GM12878 (cell line): Measurements from ENCODE around the gene COPZ2. TPM values are rescaled to one million over a fixed set of nuclear protein-coding genes. Genes with fewer than 3 reads are reported as not detected.
A peak's percentile ranks its signal among the peaks of the same experiment; 100 is the strongest.

ENCODE experiments used
- ATAC-seq: fragments of 200-7000 bp; cut with Tn5 transposase; 3 replicates; pipeline ENCODE4 v1.9.1; 2020; ENCODE audit warnings: mild to moderate bottlenecking, moderate library complexity
- BruUV-seq: library from RNA; stranded (reverse); fragments of 400-500 nt; replicated peaks from 2 replicates; lab custom pipeline; 2021; lab: Mats Ljungman, UMichigan
- CTCF ChIA-PET: fragments of 300-600 bp; sonication (Branson Sonifier 250); formaldehyde crosslinking; extraction: SDS; loops from one replicate; lab custom pipeline; 2021; ENCODE audit warnings: inconsistent platforms; lab: Yijun Ruan, JAX
- POLR2A ChIA-PET: fragments of 350-600 bp; formaldehyde crosslinking; extraction: SDS; loops from one replicate; lab custom pipeline; 2021; ENCODE audit warnings: inconsistent platforms; lab: Charles Lee
- RAD21 ChIA-PET: fragments of 300-600 bp; sonication (Branson Sonifier 250); formaldehyde crosslinking; loops from one replicate; lab custom pipeline; 2023; ENCODE audit warnings: antibody characterized with exemption; ENCODE audit not compliant: unreplicated experiment; lab: Charles Lee
- SMC1A ChIA-PET: fragments of 300-600 bp; sonication (Branson Sonifier 250); formaldehyde crosslinking; loops from one replicate; lab custom pipeline; 2023; ENCODE audit not compliant: unreplicated experiment, uncharacterized antibody; lab: Charles Lee
- DNase-seq: peaks from one replicate; pipeline ENCODE4 v3.0.0-alpha.2; 2011; ENCODE audit warnings: low read depth, low spot score
- FAIRE-seq: peaks from 3 replicates; lab custom pipeline; 2011; peaks lifted over from hg19 to GRCh38; lab: Jason Lieb, UNC
- H2AFZ ChIP-seq: 2 replicates; pipeline ENCODE4 v1.6.0; 2011; ENCODE audit warnings: low read depth, low read length, control low read depth; ENCODE audit not compliant: control insufficient read depth
- H3K27ac ChIP-seq: 2 replicates; pipeline ENCODE4 v1.5.1; 2011; ENCODE audit warnings: control low read depth; ENCODE audit not compliant: control insufficient read depth, insufficient read depth
- H3K27me3 ChIP-seq, 2 experiments: replicated peaks in 1 of 2; 2 replicates each; pipeline versions ENCODE4 v1.6.0 to v1.6.1; 2011; ENCODE audit warnings: low read length in 1 of 2; ENCODE audit not compliant: control insufficient read depth in 2 of 2, insufficient read depth in 2 of 2
- H3K36me3 ChIP-seq, 2 experiments: 2 replicates each; pipeline ENCODE4 v1.5.1; 2011; ENCODE audit warnings: low read length in 1 of 2; ENCODE audit not compliant: control insufficient read depth in 2 of 2, insufficient read depth in 2 of 2
- H3K4me1 ChIP-seq: 2 replicates; pipeline ENCODE4 v1.6.1; 2011; ENCODE audit warnings: mild to moderate bottlenecking, low read length, moderate library complexity, mixed read lengths; ENCODE audit not compliant: control insufficient read depth, insufficient read depth
- H3K4me2 ChIP-seq: 2 replicates; pipeline ENCODE4 v1.6.0; 2011; ENCODE audit warnings: control low read depth; ENCODE audit not compliant: control insufficient read depth, insufficient read depth
- H3K4me3 ChIP-seq: fragments of 200-600 bp; sonication (generic); 2 replicates; pipeline ENCODE4 v1.5.1; 2016
- H3K79me2 ChIP-seq: 2 replicates; pipeline ENCODE4 v1.6.0; 2011; ENCODE audit warnings: low read length; ENCODE audit not compliant: control insufficient read depth, insufficient read depth
- H3K9ac ChIP-seq: 2 replicates; pipeline ENCODE4 v1.8.0; 2011; ENCODE audit warnings: low read length, control low read depth, mixed read lengths; ENCODE audit not compliant: control insufficient read depth, insufficient read depth
- H3K9me3 ChIP-seq: replicated peaks from 3 replicates; pipeline ENCODE4 v1.5.1; 2011; ENCODE audit warnings: mild to moderate bottlenecking, low read length; ENCODE audit not compliant: control insufficient read depth, insufficient read depth
- H4K20me1 ChIP-seq: 2 replicates; pipeline ENCODE4 v1.6.0; 2011; ENCODE audit not compliant: control insufficient read depth, insufficient read depth
- FOXM1 ChIP-seq: IDR thresholded peaks from 2 replicates; pipeline ENCODE4 v1.6.1; 2012; ENCODE audit warnings: low read depth, mild to moderate bottlenecking, inconsistent platforms, low read length, moderate library complexity
- GABPA ChIP-seq: IDR thresholded peaks from 2 replicates; pipeline ENCODE4 v1.6.1; 2014; ENCODE audit warnings: antibody characterized with exemption, low read depth, mild to moderate bottlenecking, inconsistent platforms
- HCFC1 ChIP-seq: fragments of 150-350 bp; IDR thresholded peaks from 2 replicates; pipeline ENCODE4 v1.6.1; 2014; ENCODE audit warnings: low read length
- HDAC2 ChIP-seq: fragments of 200-600 bp; sonication (generic); IDR thresholded peaks from 2 replicates; pipeline ENCODE4 v1.6.1; 2017
- IKZF1 ChIP-seq: fragments of 450-650 bp; conservative IDR thresholded peaks from 2 replicates; pipeline ENCODE4 v1.6.1; 2017; ENCODE audit warnings: antibody characterized with exemption, mild to moderate bottlenecking
- NFXL1 ChIP-seq: fragments of 450-650 bp; IDR thresholded peaks from 2 replicates; pipeline ENCODE4 v1.6.1; 2017; ENCODE audit warnings: antibody characterized with exemption, mild to moderate bottlenecking, borderline replicate concordance
- NFYB ChIP-seq: IDR thresholded peaks from 2 replicates; pipeline ENCODE4 v1.6.1; 2011; ENCODE audit warnings: low read depth, mild to moderate bottlenecking, low read length, improper control_type of control experiment, moderate library complexity; ENCODE audit not compliant: insufficient read depth
- POLR2AphosphoS2 ChIP-seq: IDR thresholded peaks from 2 replicates; pipeline ENCODE4 v1.6.1; 2011; ENCODE audit warnings: low read depth, mild to moderate bottlenecking, low read length, improper control_type of control experiment, moderate library complexity
- SIX5 ChIP-seq: IDR thresholded peaks from 2 replicates; pipeline ENCODE4 v1.6.1; 2011; ENCODE audit warnings: mild to moderate bottlenecking, low read depth, low read length, moderate library complexity; ENCODE audit not compliant: severe bottlenecking
- SMARCA5 ChIP-seq: fragments of 450-650 bp; IDR thresholded peaks from 2 replicates; pipeline ENCODE4 v1.6.1; 2017; ENCODE audit warnings: mild to moderate bottlenecking
- TARDBP ChIP-seq: IDR thresholded peaks from 2 replicates; pipeline ENCODE4 v1.6.1; 2016; ENCODE audit warnings: borderline replicate concordance
- TCF7 ChIP-seq: IDR thresholded peaks from 2 replicates; pipeline ENCODE4 v1.6.1; 2014; ENCODE audit warnings: antibody characterized with exemption, borderline replicate concordance
- ZBED1 ChIP-seq: IDR thresholded peaks from 2 replicates; pipeline ENCODE4 v1.6.1; 2016; ENCODE audit warnings: borderline replicate concordance
- ZNF217 ChIP-seq: fragments of 450-650 bp; IDR thresholded peaks from 2 replicates; pipeline ENCODE4 v1.6.1; 2017; ENCODE audit warnings: antibody characterized with exemption, mild to moderate bottlenecking
- WGBS: methylation state at CpG from one replicate; pipeline ENCODE4 v1.1.6; 2016; ENCODE audit warnings: low lambda C conversion rate; ENCODE audit not compliant: insufficient replicate concordance, insufficient coverage; ENCODE audit errors: missing lambda C conversion rate; 5-methylcytosine and 5-hydroxymethylcytosine counted together
- in situ Hi-C: fragments of 300-500 bp; cut with MboI; formaldehyde crosslinking; loops from 9 replicates; pipeline ENCODE4 v1.14.3; 2018; ENCODE audit warnings: mixed read lengths
- intact Hi-C: fragments of 100-400 bp; cut with micrococcal nuclease; formaldehyde crosslinking; loops from one replicate; pipeline ENCODE4 v1.14.2; 2022; ENCODE audit not compliant: unreplicated experiment
- polyA plus RNA-seq, 11 experiments: library from polyadenylated mRNA; depleted of rRNA in 4 of 11; unstranded in 6 of 11; stranded (reverse) in 5 of 11; fragments of >200 nt; fragmentation: Nextera tagmentation in 4 of 11; fragmentation: Illumina TruSeq in 1 of 11; extraction: Ambion mirVana in 4 of 11; extraction: Trizol in 1 of 11; gene quantifications; 1 replicate in 1 of 11; 2 replicates in 10 of 11; pipeline versions ENCODE4 v1.2.1 to v1.2.3, GENCODE V29; 2011 to 2016; ENCODE audit warnings: inconsistent platforms in 2 of 11, missing spikeins in 2 of 11, low read depth in 1 of 11
- total RNA-seq, 4 experiments: library from RNA; depleted of rRNA in 3 of 4; stranded (reverse); fragments of >200 nt in 3 of 4; fragmentation: Illumina TruSeq in 1 of 4; extraction: Trizol in 1 of 4; gene quantifications; 2 replicates each; pipeline versions ENCODE4 v1.2.1 to v1.2.3, GENCODE V29; 2013 to 2021
- TF ChIP-seq, protein P1 (sequence below): fragments of 450-650 bp; IDR thresholded peaks from 2 replicates; pipeline ENCODE4 v1.6.1; 2016; ENCODE audit warnings: mild to moderate bottlenecking
- TF ChIP-seq, protein P2 (sequence below): fragments of 450-650 bp; IDR thresholded peaks from 2 replicates; pipeline ENCODE4 v1.6.1; 2018; ENCODE audit warnings: mild to moderate bottlenecking, low read depth, moderate library complexity; ENCODE audit not compliant: partially characterized antibody
- TF ChIP-seq, protein P3 (sequence below): IDR thresholded peaks from 2 replicates; pipeline ENCODE4 v1.6.1; 2012; ENCODE audit warnings: mild to moderate bottlenecking, low read depth, low read length

Gene COPZ2
- total and polyA plus RNA-seq, 10 of the 15 experiments (the other 5 are each of a cell fraction or from before 2014, with no cell fraction given): 0.20 to 4.3 (median 2.6) TPM

DNA sequence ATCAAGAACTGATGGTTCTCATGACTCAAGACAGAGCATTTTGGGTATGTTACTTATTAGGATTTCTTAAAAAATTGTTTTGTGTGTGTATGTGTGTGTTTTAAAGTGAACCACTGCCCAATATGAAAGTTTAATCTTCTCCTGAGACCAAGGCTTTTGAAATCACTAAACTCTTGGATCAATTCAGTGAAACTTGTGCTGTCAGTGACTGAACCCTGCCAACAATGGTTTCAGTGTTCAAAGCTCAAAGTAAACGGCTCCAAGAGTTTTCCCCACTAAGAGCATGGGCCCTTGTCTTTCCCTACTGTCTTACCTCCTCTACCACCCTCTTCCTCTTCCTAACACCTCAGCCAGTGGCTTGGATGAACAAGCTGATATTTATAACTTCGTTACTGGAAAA lies 32.6 kb upstream of the COPZ2 start:
- TF ChIP-seq ZBED1 (no peak), POLR2AphosphoS2 (no peak), GABPA (no peak), TARDBP (no peak), TCF7 (no peak), FOXM1 (no peak), HDAC2 (no peak), NFXL1 (no peak), NFYB (no peak), ZNF217 (no peak), HCFC1 (no peak), SIX5 (no peak), IKZF1 (no peak), SMARCA5 (no peak)
- TF ChIP-seq, protein P1, sequence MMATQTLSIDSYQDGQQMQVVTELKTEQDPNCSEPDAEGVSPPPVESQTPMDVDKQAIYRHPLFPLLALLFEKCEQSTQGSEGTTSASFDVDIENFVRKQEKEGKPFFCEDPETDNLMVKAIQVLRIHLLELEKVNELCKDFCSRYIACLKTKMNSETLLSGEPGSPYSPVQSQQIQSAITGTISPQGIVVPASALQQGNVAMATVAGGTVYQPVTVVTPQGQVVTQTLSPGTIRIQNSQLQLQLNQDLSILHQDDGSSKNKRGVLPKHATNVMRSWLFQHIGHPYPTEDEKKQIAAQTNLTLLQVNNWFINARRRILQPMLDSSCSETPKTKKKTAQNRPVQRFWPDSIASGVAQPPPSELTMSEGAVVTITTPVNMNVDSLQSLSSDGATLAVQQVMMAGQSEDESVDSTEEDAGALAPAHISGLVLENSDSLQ: no peak
- TF ChIP-seq, protein P2, sequence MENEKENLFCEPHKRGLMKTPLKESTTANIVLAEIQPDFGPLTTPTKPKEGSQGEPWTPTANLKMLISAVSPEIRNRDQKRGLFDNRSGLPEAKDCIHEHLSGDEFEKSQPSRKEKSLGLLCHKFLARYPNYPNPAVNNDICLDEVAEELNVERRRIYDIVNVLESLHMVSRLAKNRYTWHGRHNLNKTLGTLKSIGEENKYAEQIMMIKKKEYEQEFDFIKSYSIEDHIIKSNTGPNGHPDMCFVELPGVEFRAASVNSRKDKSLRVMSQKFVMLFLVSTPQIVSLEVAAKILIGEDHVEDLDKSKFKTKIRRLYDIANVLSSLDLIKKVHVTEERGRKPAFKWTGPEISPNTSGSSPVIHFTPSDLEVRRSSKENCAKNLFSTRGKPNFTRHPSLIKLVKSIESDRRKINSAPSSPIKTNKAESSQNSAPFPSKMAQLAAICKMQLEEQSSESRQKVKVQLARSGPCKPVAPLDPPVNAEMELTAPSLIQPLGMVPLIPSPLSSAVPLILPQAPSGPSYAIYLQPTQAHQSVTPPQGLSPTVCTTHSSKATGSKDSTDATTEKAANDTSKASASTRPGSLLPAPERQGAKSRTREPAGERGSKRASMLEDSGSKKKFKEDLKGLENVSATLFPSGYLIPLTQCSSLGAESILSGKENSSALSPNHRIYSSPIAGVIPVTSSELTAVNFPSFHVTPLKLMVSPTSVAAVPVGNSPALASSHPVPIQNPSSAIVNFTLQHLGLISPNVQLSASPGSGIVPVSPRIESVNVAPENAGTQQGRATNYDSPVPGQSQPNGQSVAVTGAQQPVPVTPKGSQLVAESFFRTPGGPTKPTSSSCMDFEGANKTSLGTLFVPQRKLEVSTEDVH: no peak
- TF ChIP-seq, protein P3, sequence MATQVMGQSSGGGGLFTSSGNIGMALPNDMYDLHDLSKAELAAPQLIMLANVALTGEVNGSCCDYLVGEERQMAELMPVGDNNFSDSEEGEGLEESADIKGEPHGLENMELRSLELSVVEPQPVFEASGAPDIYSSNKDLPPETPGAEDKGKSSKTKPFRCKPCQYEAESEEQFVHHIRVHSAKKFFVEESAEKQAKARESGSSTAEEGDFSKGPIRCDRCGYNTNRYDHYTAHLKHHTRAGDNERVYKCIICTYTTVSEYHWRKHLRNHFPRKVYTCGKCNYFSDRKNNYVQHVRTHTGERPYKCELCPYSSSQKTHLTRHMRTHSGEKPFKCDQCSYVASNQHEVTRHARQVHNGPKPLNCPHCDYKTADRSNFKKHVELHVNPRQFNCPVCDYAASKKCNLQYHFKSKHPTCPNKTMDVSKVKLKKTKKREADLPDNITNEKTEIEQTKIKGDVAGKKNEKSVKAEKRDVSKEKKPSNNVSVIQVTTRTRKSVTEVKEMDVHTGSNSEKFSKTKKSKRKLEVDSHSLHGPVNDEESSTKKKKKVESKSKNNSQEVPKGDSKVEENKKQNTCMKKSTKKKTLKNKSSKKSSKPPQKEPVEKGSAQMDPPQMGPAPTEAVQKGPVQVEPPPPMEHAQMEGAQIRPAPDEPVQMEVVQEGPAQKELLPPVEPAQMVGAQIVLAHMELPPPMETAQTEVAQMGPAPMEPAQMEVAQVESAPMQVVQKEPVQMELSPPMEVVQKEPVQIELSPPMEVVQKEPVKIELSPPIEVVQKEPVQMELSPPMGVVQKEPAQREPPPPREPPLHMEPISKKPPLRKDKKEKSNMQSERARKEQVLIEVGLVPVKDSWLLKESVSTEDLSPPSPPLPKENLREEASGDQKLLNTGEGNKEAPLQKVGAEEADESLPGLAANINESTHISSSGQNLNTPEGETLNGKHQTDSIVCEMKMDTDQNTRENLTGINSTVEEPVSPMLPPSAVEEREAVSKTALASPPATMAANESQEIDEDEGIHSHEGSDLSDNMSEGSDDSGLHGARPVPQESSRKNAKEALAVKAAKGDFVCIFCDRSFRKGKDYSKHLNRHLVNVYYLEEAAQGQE: no peak
- Histone ChIP-seq H3K4me2 (no peak overlapping the region), H4K20me1 (no peaks in the 10 kb centered on the region), H3K4me1 (no peaks in the 10 kb centered on the region), H3K27me3 (no peaks in the 10 kb centered on the region), H3K9ac (no peak overlapping the region), H3K79me2 (no peaks in the 10 kb centered on the region), H3K9me3 (no peaks in the 10 kb centered on the region), H3K4me3 (no peak overlapping the region), H3K27ac (no peak overlapping the region), H3K36me3 (peaks cover 4 to 17% of the 10 kb centered on the region in 2 experiments; a peak in 3 of 4 replicates), H2AFZ (no peak overlapping the region)
- FAIRE-seq (no peak), ATAC-seq (no peak), DNase-seq (no peak)
- in situ Hi-C loops: no loop called here
- CTCF ChIA-PET: interaction anchor here (1.1 to 3.9 kb wide), 2 partner anchors 10 to 45 kb away, joined by 3 to 32 read pairs; no protein-coding TSS in a partner anchor
- SMC1A ChIA-PET: interaction anchor here (0.7 kb wide), 1 partner anchor 12 kb away, joined by 3 read pairs; no protein-coding TSS in a partner anchor
- TSS peak; percentile 95 for BruUV-seq
- WGBS: 87% methylated on average over 2 of the region's 2 CpGs
- POLR2A ChIA-PET: interaction anchor here (0.5 kb wide), 2 partner anchors 8 to 22 kb away, joined by 3 to 6 read pairs; partner anchors contain the start of gene NFE2L1
- intact Hi-C loops: no loop called here
- RAD21 ChIA-PET: no interaction called here
